HCT116 (cell line): Measurements from ENCODE around the gene TEKTIP1.

Source experiments
- CTCF ChIP-seq, 3 experiments: fragments of 200-600 bp in 1 of 3; sonication (generic) in 1 of 3; IDR thresholded peaks in 2 of 3; conservative IDR thresholded peaks in 1 of 3; 2 replicates each; pipeline ENCODE4 v1.5.1; 2012 to 2017; ENCODE audit warnings: low read depth in 2 of 3, low read length in 2 of 3, antibody characterized with exemption in 1 of 3, borderline replicate concordance in 1 of 3, control low read depth in 1 of 3, mild to moderate bottlenecking in 1 of 3, mixed read lengths in 1 of 3, mixed run types in 1 of 3, moderate library complexity in 1 of 3; ENCODE audit not compliant: insufficient read depth in 1 of 3
- EZH2 ChIP-seq: fragments of 200-600 bp; sonication (generic); IDR thresholded peaks from 2 replicates; pipeline ENCODE4 v1.6.1; 2017; ENCODE audit warnings: antibody characterized with exemption, mixed run types
- FOSL1 ChIP-seq: IDR thresholded peaks from 2 replicates; pipeline ENCODE4 v1.6.1; 2012; ENCODE audit warnings: low read depth
- POLR2A ChIP-seq: IDR thresholded peaks from 2 replicates; pipeline ENCODE4 v1.7.0; 2011; ENCODE audit warnings: borderline replicate concordance; ENCODE audit not compliant: insufficient read depth, insufficient read length; ENCODE audit errors: extremely low read depth
- POLR2AphosphoS5 ChIP-seq: IDR thresholded peaks from 2 replicates; pipeline ENCODE4 v1.6.1; 2011; ENCODE audit warnings: mild to moderate bottlenecking, low read depth, low read length, moderate library complexity
- ZNF274 ChIP-seq: fragments of 200-500 bp; sonication (Bioruptor generic); IDR thresholded peaks from 2 replicates; pipeline ENCODE4 v1.6.1; 2014; ENCODE audit warnings: mild to moderate bottlenecking, low read depth, low read length, inconsistent platforms
- TF ChIP-seq, protein P1 (sequence below): IDR thresholded peaks from 2 replicates; pipeline ENCODE4 v1.6.1; 2011; ENCODE audit warnings: mild to moderate bottlenecking, low read length, moderate library complexity; ENCODE audit not compliant: insufficient replicate concordance; ENCODE audit errors: extremely low read depth

DNA sequence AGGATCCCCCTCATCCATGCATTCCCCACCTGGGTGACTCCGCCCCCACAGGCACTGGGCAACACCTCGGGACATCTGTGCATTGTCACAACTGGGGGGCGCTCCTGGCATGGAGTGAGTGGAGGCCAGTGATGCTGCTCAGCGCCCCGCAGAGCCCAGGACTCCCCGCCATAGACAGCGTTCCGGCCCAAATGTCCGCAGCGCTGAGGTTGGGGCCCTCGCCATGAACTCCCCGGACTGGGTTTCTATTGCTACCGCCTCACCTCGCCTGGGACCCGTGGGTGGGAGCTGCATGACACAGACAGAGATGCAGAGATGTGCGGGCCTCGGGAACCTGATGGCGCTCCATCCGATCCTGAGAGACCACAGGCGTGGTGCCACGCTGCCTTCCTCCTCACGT is 28.2 kb upstream of the TEKTIP1 start:
- TF ChIP-seq ZNF274 (no peak), FOSL1 (no peak), POLR2A (no peak), CTCF (IDR thresholded peaks at IDR 0.05 in 2 of 3, conservative IDR thresholded peaks at IDR 0.05 in 1 of 3; ENCODE audit: borderline replicate concordance in 1 of 3, insufficient read depth in 1 of 3, low read depth in 2 of 3, low read length in 2 of 3) (no peak), POLR2AphosphoS5 (no peak), EZH2 (no peak)
- TF ChIP-seq, protein P1, sequence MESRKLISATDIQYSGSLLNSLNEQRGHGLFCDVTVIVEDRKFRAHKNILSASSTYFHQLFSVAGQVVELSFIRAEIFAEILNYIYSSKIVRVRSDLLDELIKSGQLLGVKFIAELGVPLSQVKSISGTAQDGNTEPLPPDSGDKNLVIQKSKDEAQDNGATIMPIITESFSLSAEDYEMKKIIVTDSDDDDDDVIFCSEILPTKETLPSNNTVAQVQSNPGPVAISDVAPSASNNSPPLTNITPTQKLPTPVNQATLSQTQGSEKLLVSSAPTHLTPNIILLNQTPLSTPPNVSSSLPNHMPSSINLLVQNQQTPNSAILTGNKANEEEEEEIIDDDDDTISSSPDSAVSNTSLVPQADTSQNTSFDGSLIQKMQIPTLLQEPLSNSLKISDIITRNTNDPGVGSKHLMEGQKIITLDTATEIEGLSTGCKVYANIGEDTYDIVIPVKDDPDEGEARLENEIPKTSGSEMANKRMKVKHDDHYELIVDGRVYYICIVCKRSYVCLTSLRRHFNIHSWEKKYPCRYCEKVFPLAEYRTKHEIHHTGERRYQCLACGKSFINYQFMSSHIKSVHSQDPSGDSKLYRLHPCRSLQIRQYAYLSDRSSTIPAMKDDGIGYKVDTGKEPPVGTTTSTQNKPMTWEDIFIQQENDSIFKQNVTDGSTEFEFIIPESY = no peak
